ENCODE measurements around the gene EVC2. TPM values are rescaled to one million over a fixed set of nuclear protein-coding genes. Genes with fewer than 3 reads are reported as not detected.

Gene EVC2
- total RNA-seq, 2 donors from 2014 or later, result 9.7 to 11.7 TPM

GRCh38 chr4:5651089-5651488, 57.3 kb downstream of the EVC2 start:
- no peaks in the 10 kb centered on the region for H3K4me1 ChIP-seq (ENCODE audit: control insufficient read depth, insufficient read depth, low read length)
- Mint-ChIP-seq H3K27me3 (ENCODE audit: insufficient read depth) (no peaks in the 10 kb centered on the region), H3K27ac (no peak overlapping the region), H3K9me3 (no peaks in the 10 kb centered on the region), H3K4me1 (no peaks in the 10 kb centered on the region), H3K36me3 (ENCODE audit: low read depth) (peaks cover 39% of the 10 kb centered on the region), H3K4me3 (no peak overlapping the region)
- H3K4me3 ChIP-seq (ENCODE audit: low read length), result no peak overlapping the region
- H3K27ac ChIP-seq (ENCODE audit: low read depth, low read length), result no peak overlapping the region
- no peak for DNase-seq
- no peaks in the 10 kb centered on the region for H3K27me3 ChIP-seq (ENCODE audit: control insufficient read depth, insufficient read depth, low read length, poor library complexity, severe bottlenecking)
- WGBS, 2 experiments (ENCODE audit: insufficient coverage in 1 of 2, insufficient read length in 1 of 2), result 92 to 94% methylated on average over 6 of the region's 6 CpGs
- no peaks in the 10 kb centered on the region for H3K36me3 ChIP-seq (ENCODE audit: control insufficient read depth, insufficient read depth, low read length)
- no peaks in the 10 kb centered on the region for H3K9me3 ChIP-seq (ENCODE audit: control insufficient read depth, low read length)
- TF ChIP-seq CTCF (conservative IDR thresholded peaks at IDR 0.05), result no peak
- no peak overlapping the region for H3K9ac ChIP-seq (ENCODE audit: extremely low read depth, low read length, poor library complexity, severe bottlenecking)

- H3K9me3 ChIP-seq (ENCODE audit: control insufficient read depth, low read length), result no peaks in the 10 kb centered on the region
- TF ChIP-seq CTCF (conservative IDR thresholded peaks at IDR 0.05), result no peak
- no peaks in the 10 kb centered on the region for H3K27me3 ChIP-seq (ENCODE audit: control insufficient read depth, insufficient read depth, low read length, poor library complexity, severe bottlenecking)
- DNase-seq, result no peak
- no peaks in the 10 kb centered on the region for H3K9me3 Mint-ChIP-seq
- H3K27ac ChIP-seq (ENCODE audit: low read depth, low read length), result no peak overlapping the region
- no peaks in the 10 kb centered on the region for H3K27me3 Mint-ChIP-seq (ENCODE audit: insufficient read depth)
- no peak overlapping the region for H3K9ac ChIP-seq (ENCODE audit: extremely low read depth, low read length, poor library complexity, severe bottlenecking)
- no peaks in the 10 kb centered on the region for H3K36me3 ChIP-seq (ENCODE audit: control insufficient read depth, insufficient read depth, low read length)
- 93 to 98% methylated on average over 2 to 3 of the region's 3 CpGs for WGBS, 2 experiments (ENCODE audit: insufficient coverage in 1 of 2, insufficient read length in 1 of 2)
- H3K4me1 ChIP-seq (ENCODE audit: control insufficient read depth, insufficient read depth, low read length), result no peaks in the 10 kb centered on the region
- no peak overlapping the region for H3K27ac Mint-ChIP-seq
- H3K4me1 Mint-ChIP-seq, result no peaks in the 10 kb centered on the region
- no peak overlapping the region for H3K4me3 ChIP-seq (ENCODE audit: low read length)
- H3K4me3 Mint-ChIP-seq, result no peak overlapping the region
- peaks cover 42% of the 10 kb centered on the region for H3K36me3 Mint-ChIP-seq (ENCODE audit: low read depth)
These were observed 58.3 kb downstream of the EVC2 start for GRCh38 chr4:5650040-5650439.

GRCh38 chr4:5647351-5647750, 61.0 kb downstream of the EVC2 start:
- H3K4me1 Mint-ChIP-seq, result no peaks in the 10 kb centered on the region
- no peaks in the 10 kb centered on the region for H3K27me3 Mint-ChIP-seq (ENCODE audit: insufficient read depth)
- H3K4me3 Mint-ChIP-seq, result no peak overlapping the region
- no peaks in the 10 kb centered on the region for H3K9me3 Mint-ChIP-seq
- no peaks in the 10 kb centered on the region for H3K27me3 ChIP-seq (ENCODE audit: control insufficient read depth, insufficient read depth, low read length, poor library complexity, severe bottlenecking)
- H3K27ac Mint-ChIP-seq, result no peak overlapping the region
- no peak overlapping the region for H3K4me3 ChIP-seq (ENCODE audit: low read length)
- H3K9ac ChIP-seq (ENCODE audit: extremely low read depth, low read length, poor library complexity, severe bottlenecking), result no peak overlapping the region
- WGBS, 2 experiments (ENCODE audit: insufficient coverage in 1 of 2, insufficient read length in 1 of 2), result 92 to 94% methylated on average over 5 to 7 of the region's 7 CpGs
- no peaks in the 10 kb centered on the region for H3K9me3 ChIP-seq (ENCODE audit: control insufficient read depth, low read length)
- no peaks in the 10 kb centered on the region for H3K36me3 ChIP-seq (ENCODE audit: control insufficient read depth, insufficient read depth, low read length)
- H3K36me3 Mint-ChIP-seq (ENCODE audit: low read depth), result peaks cover 36% of the 10 kb centered on the region
- no peak overlapping the region for H3K27ac ChIP-seq (ENCODE audit: low read depth, low read length)
- no peak for TF ChIP-seq CTCF (conservative IDR thresholded peaks at IDR 0.05)
- no peak for DNase-seq
- H3K4me1 ChIP-seq (ENCODE audit: control insufficient read depth, insufficient read depth, low read length), result no peaks in the 10 kb centered on the region
